T47D (cell line): ENCODE data around the gene HPSE2.

Experiments
- DNase-seq, 2 experiments: peaks; one replicate each; pipeline versions ENCODE4 v3.0.0 to v3.0.0-alpha.2; 2011 to 2012; ENCODE audit warnings: low read depth in 1 of 2, low spot score in 1 of 2
- JUND ChIP-seq: IDR thresholded peaks from 2 replicates; pipeline ENCODE4 v1.6.1; 2012; ENCODE audit warnings: low read depth
- in situ Hi-C: cut with HindIII; loops from 2 replicates; pipeline ENCODE4 v1.10.0; 2016; ENCODE audit warnings: low sequenced_read_pairs, low pct_unique_long_range_greater_than_20kb

Gene HPSE2

GRCh38 chr10:98483658-98484057 is 752.0 kb downstream of the HPSE2 start:
- no peak for TF ChIP-seq JUND
- no peak for DNase-seq
- in situ Hi-C loops: no loop called here

GRCh38 chr10:98482096-98482495 is 753.6 kb downstream of the HPSE2 start:
- DNase-seq: peak in 1 of 2 experiments; percentile 85
- in situ Hi-C loops: no loop called here
- no peak for TF ChIP-seq JUND

GRCh38 chr10:98481404-98481945 is 754.2 kb downstream of the HPSE2 start:
- DNase-seq: no peak
- TF ChIP-seq JUND: no peak
- in situ Hi-C loops: no loop called here

- DNase-seq: no peak
- no peak for TF ChIP-seq JUND
- in situ Hi-C loops: no loop called here
Measured at GRCh38 chr10:98478430-98479222, 757.0 kb downstream of the HPSE2 start.

- no peak for DNase-seq
- in situ Hi-C loops: no loop called here
- TF ChIP-seq JUND: no peak
Measured at GRCh38 chr10:98477861-98478260, 757.8 kb downstream of the HPSE2 start.

GRCh38 chr10:98474628-98475027 is 761.0 kb downstream of the HPSE2 start:
- in situ Hi-C loops: no loop called here
- no peak for DNase-seq
- TF ChIP-seq JUND: no peak

- in situ Hi-C loops: no loop called here
- DNase-seq: no peak
Measured at GRCh38 chr10:98472196-98472595, 763.5 kb downstream of the HPSE2 start.

GRCh38 chr10:98470850-98471249 is 764.8 kb downstream of the HPSE2 start:
- TF ChIP-seq JUND: peak; percentile 64
- peak in 1 of 2 experiments; percentile 83 for DNase-seq
- in situ Hi-C loops: no loop called here

More at GRCh38 chr10:98472196-98472595, 763.5 kb downstream of the HPSE2 start:
- TF ChIP-seq JUND: no peak

GRCh38 chr10:98469001-98469931 is 766.4 kb downstream of the HPSE2 start:
- DNase-seq: no peak
- no peak for TF ChIP-seq JUND
- in situ Hi-C loops: no loop called here

- TF ChIP-seq JUND: no peak
- in situ Hi-C loops: no loop called here
- peak; percentile 93 to 95 for DNase-seq
Measured at GRCh38 chr10:98467506-98468318, 767.9 kb downstream of the HPSE2 start.

GRCh38 chr10:98466861-98467505 is 768.7 kb downstream of the HPSE2 start:
- in situ Hi-C loops: no loop called here
- no peak for DNase-seq
- no peak for TF ChIP-seq JUND
